HG03045 (cell line): Measurements from ENCODE around the gene SDK1.

ENCODE experiments used
- ATAC-seq: cut with Tn5 transposase; IDR thresholded peaks from one replicate; pipeline ENCODE4 v1.9.1; 2021; ENCODE audit warnings: mild to moderate bottlenecking, moderate library complexity; ENCODE audit not compliant: unreplicated experiment

The SDK1 gene

DNA sequence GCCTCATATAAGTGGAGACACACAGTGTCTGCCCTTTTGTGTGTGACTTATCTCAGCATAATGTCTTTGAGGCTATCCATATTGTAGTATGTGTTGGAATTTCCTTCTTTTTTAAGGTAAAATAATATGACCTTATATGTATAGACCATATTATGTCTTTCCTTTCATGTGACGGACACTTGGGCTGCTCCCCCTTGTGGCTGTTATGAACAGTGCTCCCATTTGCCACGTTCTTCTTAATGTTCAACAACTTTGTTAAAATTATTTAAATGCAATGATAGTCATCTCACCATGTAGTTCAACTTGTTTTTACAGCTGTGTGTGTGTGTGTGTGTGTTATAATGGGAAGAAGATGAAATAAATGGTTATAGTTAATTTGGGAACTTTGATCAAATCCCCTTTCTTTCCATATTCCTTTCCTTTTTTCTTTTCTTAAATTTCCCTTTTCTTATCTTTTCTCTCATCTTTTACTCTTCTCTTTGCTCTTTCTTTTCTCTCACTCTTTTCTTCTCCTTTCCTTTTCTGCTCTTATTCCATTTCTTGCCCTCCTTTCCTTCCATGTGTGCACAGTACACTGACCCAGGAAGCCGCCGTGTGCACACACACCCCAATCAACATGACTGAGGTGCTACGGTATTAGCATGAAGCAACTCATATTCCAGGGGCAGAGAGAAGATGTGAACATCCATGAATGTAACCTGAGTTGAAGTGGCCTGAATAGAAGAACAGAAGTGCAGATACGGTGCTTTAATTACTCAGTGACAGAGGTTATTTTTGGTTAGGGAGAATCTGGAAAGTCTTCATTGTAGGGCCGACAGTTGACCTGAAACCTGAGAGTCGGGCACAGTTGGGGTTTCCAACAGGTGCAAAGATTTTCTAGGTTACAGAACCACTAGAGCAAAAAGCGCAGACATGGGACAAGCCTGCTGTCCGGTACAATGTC, 596.6 kb downstream of the SDK1 start:
- ATAC-seq: no peak

DNA sequence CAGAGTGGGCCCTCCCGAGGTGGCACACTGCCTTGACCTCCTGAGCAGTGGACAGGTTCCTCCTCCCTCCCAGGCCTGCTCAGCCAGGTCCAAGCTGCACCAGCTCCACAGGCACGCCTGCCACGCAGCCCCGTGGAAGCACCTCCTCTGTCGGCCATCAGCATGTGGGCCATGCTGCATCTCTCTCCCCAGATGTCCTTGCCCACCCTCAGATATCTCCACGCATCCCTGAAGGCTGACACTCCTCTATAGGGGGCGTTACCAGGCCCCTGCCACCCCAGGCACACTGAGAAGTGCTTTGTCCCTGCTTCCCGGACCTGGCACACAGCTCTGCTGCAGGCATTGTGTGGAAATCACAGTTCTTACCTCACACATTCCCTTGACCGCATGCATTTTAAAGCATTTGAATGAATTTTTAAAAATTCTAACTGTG, 598.5 kb downstream of the SDK1 start:
- no peak for ATAC-seq

DNA sequence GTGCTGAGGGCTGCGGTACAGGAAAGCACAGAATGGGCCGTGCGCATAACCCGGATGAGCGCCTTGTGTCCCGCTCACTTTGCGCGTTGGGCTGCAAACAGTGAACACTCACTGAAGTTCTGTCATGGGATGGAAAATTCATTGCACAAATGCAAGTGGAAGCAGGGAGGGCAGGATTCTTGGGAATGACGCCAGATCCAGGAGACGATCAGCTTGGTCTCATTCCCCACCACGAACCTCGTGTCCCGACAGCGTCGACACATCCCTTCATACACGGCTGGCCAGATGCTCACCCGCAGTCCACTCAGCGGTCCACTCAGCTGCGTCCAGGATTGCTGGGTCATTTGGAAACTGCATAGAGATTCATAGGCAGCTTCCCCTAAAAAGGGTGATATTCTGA, 607.1 kb downstream of the SDK1 start:
- no peak for ATAC-seq

DNA sequence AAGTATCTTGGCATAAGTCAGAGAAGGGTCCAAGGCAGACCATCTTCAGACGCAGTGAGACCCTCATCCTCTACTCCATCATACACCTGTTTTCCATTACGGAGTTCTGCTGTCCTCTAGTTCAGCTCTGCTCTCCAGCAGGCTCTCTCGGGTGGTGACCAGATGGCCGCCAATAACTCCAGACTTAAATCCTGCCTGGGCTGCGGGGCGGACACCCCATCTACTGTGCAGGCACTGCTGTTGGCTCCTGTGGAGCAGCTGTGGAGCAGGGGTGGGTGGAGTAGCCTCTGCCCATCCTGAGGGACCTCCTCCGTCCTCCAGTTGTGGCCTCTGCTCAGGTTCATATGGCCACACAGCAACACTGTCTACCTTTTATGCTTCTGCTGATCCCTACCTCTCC, 608.1 kb downstream of the SDK1 start:
- ATAC-seq: no peak

DNA sequence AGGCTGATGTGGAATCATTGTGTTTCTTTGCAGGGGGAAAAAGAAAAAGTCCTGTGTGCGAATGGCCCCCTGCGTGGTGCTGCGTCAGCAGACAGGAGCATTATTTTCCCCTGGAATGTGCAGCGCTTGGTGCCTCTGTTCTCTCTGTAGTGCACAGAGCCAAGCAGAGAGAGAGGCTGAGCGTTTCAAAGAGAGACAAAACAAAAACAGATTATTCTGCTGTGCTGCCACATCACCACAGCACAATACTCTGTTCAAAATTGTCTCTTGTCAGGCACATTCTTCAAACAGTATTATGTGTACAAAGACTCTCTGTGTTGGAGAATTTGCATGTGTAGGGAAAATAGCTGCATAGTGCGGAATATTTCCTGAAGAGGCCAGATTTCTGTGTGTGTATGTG, 609.0 kb downstream of the SDK1 start:
- no peak for ATAC-seq

DNA sequence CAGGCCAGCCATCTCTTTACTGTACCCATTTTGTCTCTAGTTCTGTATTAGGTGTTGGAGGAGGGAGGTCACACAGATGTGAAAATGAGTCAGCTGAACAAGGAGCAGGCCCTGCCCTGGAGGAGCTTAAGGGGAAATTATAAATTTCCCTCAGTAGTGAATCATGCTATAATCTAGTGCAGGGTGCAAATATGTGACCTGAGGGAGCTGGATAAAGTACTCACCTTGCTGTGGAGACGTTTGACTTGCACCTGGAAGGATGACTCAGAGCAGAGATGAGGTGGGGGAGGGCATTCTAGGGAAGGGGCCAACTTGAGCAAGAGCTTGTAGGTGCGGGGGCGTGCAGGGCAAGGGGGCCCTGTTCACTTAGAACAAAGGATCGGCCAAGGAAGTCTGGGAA, 610.6 kb downstream of the SDK1 start:
- no peak for ATAC-seq

DNA sequence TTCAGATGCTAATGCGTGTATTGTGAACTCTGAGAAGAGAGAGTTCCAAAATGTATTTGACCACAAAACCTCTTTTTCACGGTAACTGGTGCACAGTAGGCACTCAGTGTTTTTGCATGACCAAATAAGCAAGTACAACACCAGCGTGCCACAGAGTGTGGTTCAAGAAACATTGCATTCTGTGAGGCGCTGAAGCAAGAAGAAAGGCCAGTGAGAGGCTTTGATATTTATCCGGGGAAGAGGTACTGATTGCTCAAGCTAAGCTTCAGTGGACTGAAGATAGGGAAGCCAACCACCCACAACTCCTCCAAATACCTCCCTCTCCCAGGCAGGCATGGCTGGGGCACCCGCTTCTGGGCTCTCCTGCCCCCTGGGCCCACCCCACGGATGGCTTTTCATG, 611.2 kb downstream of the SDK1 start:
- no peak for ATAC-seq

DNA sequence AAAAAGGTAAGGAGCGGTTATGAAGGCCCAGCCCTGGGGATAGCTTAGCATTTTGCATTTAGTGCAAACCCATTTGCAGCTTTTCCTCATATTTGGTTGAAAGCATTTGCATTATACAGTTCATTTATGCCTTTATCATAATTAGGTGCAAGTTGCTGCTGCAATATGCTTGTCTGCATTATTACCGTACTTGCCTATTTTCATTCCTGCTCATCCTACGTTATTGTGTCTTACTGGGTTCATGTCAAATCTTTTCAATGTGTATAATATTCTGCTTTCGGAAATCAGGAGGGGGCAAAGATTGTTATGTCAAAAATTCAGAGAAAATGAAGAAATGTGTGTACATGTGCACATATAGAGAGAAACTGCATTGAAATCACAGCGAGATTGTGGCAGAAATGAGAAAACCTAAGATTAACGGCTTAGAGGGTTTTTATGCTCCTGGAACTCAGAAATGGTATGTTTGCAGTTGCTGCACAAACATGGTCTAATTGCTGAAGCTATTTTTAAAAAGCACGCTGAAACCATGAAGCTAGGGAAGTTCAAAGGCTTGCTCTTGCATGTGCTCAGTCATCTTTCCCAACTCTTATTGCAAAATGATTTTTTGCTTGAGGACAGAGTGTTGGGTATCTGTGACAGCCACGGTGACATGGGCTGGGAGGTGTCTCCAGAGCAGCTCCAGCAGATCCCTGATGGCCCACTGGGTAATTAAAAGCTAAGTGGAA, 613.2 kb downstream of the SDK1 start:
- ATAC-seq: no peak

DNA sequence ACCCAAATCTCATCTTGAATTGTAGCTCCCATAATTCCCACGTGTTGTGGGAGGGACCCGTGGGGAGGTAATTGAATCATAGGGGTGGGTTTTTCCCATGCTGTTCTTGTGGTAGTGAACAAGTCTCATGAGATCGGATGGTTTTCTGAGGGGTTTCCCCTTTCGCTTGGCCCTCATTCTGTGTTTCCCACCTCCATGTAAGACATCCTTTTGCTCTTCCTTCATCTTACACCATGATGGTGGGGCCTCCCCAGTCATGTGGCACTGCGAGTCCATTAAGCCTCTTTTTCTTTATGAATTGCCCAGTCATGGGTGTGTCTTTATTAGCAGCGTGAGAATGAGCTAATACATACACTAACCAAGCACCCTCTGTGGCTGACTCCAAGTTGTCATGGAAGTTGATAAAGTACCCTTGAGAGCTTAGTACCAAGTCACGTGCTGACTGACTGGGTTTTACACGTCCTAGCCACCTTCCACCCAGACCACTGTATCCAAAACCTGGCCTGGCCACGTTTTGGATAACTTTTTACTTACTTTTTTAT, 614.4 kb downstream of the SDK1 start:
- ATAC-seq: no peak

DNA sequence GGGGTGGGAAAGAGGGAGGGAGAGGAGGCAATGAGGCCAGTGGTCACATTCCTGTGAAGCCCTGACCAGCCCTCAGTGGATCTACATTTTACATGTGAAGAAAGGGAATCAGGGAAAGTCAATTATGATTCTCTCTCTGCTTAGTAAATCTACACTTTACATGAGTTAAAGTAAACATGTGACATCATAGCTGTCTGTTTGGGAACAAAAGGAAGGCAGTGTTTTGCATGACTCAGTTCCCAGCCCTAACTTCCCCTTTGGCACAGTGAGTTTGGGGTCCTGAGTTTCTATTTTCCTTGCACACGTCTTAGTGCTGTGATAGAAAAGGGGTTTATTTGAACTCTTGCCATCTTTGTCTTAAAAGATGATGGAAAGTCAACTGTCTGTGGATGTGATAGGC, 615.1 kb downstream of the SDK1 start:
- no peak for ATAC-seq

DNA sequence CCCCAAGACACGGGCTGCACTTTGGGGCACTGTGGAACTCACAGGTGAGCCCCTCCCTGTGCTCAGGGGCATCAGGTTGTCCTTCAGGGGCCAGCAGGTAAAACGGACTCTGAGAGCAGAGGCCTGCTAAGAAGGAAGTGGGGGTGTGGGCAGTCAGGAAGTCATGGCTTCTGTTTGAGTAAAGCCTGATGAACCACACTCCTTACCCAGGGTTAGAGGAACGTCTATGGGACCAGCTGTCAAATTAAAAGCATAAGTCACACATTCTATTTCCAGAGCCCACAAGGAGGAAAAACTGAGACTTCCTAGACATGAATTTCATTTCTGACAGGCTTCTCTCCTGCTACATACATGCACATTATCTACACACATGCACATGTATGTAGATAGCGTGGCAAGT, 616.4 kb downstream of the SDK1 start:
- no peak for ATAC-seq

DNA sequence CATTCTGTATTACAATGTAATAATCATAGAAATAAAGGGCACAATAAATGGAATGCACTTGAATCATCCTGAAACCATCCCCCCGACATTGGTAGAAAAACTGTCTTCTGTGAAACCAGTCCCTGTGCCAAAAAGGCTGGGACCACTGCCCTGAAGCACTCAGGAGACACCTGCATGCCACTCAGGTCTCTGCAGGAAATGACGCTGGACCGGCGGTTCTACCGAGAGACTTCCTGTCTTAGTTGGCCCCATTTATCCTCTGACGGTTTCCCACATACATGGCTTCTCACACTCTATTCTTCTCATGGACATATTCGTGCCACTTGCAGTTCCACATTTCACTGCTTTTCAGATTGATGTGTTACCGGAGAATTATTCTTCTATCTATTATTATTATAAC, 617.5 kb downstream of the SDK1 start:
- ATAC-seq: no peak

DNA sequence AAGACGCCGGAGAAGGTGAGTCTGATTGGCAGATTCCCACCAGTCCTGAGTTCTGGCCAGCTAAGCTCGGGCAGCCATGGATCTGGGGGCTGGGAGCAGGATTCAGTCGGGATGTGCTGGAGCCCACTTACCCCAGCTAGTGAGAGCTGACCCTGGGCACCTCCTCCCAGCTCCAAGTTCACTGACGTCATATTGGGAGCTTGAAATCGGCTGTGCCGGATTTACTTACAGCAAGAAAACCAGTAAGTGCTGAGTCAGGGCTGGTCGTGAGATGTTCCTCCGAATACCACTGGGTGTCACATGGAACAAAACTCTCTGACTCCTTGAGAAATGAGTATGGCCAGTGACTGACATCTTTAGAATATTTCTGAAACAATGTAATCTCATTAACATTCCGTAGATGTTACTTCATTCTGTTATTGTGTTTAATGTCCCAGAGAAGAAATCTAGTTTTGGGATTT, 621.2 kb downstream of the SDK1 start:
- ATAC-seq: no peak

DNA sequence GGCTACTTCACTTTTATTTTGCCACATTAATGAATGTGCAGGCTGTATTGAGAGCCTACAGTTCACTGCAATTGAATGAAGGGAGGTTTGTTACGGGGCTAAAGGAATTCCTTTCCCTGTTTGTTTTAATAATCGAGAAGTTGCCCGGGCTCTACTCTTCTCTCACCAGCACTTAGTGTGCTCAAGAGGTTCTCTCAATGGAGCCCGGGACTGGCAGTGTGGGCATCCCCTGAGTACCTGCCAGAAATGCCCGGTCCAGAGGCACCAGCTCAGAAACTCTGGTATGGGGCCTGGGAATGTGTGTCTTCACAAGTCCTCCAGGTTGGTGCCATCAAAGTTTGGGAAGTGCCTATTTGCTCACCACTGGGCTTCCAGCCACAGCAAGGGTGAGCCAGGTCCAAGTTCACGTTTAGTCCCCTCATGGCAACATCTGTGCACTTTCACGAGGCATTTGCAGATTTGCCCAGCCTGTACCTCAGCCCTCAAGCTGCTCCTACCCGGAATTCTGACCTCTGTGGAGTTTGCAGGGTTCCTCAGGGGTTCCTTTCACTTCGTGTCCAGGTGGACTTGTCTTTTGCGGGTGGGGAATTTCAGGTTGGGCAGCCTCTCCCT, 622.4 kb downstream of the SDK1 start:
- ATAC-seq: no peak

DNA sequence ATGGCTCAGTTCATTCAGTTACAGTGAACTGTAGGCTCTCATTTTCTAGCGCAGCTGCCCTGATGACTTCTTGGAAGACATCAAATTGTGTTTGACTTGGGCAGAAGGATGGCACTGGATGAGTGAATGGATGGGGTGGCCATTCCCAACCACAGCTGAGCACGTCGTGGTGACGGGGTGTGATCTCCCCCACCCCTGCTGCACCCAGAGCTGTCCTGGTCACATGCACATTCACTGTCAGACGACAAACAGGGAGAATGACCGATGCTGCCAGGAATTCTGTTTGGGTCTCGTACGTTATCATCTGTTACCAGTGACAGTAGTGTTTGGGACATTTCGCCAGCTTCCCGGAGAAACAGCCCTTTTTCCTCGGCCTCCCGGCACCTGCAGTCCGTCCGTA, 623.2 kb downstream of the SDK1 start:
- no peak for ATAC-seq

DNA sequence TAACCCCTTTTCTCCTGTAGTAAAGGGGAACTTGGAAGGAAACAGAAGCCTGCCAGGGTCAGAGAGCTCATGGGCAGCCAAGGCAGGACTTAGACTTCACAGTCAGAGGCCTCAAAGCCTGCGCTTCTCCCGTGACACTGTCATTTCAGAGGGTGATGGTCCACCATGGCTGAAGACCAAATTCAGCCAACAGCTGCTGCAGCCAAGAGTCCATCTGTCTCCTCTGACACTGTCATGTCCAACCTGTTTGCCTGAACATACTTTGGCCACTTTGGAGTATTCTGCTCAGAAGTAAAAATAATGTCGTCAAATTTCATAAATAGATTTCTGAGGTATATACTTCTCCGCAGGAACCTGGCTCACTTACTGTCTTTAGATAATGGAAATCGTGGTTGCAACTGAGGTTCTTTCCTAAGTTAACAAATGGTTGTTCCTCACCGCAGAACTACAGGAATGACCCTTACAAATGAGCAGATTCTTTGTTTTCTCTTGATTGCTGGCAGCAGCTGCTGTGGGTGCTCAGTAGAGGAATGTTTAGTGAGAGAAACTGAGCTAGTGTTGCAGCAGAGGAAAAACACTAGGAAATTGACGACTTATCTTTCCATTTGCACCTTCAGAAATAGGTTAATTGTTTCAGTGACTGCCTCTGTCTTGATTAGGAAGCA, 626.5 kb downstream of the SDK1 start:
- no peak for ATAC-seq

DNA sequence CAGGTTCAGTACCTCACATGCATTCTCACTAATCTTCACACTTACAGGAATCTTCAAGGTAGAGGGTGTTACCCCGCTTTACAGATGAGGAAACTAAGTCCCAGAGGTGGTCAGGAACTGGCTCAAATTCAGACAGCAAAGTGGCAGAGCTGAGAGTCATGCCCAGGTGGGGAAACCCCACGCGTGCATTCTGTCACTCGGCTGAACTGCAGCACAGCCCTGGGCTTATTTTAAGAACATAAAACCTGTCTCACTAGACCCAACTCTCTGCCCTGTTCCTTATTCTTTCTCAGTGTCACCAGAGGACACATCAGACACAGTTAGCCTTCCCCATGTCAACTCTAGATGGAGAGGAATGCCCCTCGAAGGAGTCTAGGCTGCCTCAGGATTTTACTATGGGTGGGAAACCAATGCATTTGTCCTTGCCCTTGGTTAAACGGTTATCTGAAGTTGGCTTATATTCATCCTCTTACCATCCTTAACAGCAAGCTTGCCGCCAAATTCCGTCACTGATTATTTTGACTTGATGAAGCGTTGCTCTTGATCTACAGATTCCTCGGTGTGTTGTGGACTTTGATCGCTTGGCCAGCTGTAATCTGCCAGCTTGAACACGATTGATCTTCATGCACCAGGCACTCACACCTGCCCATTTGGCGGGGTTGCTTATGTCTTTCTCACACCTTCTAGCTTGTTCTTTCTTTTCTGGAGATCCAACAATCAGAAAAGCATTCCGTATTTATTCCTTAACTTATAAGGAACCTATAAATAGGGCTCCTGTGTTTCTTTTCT, 627.9 kb downstream of the SDK1 start:
- ATAC-seq: no peak

DNA sequence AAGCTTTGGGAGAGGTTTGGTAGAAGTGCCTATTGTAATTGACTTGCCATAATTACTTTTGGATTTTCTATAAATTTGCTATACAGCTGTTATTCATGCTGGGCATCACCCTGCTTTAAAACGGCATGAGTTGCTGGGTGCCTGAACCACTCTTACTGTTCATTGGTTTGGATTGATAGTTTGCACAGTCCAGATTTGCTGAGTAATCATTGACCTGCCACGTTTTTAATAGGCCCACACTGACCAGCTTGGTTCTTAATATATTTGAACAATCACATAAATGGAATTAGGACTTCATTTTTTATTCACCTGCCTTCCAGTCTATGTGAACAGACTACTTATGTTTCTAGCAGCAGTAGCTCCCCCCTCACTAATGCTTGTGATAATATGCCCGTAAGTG, 630.8 kb downstream of the SDK1 start:
- no peak for ATAC-seq

DNA sequence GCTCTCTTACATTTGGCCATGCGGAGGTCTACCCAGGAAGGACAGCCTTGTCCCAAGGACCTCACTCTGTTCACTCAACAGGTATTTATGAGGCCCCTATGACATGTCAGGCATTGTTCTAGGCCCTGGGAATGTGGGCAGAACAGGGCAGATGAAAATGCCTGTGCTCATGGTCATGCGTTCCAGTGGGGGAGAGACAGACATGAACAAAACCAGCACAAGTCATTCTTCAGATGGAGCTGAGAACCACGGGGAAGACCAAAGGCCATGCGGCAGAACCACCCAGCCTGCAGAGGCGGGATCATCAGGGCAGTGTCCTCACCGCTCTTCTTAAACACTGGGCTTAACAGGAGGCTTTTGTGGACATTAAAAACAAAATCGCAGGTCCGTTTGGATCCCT, 636.1 kb downstream of the SDK1 start:
- no peak for ATAC-seq

DNA sequence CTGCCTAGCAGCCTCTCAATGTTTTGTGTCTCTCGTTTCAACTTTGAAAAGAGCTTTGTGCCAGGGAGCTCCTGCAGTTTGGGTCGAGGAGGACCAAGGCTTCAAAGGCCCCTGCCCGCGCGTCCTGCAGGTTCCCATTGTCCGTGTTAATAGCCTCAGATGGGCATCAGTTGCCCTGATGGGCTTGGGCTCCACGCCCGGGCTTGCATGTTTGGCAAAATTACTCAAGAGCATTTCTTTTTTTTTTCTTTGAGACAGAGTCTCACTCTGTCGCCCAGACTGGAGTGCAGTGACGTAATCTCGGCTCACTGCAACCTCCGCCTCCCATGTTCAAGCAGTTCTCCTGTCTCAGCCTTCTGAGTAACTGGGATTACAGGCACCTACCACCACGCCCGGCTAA, 636.6 kb downstream of the SDK1 start:
- no peak for ATAC-seq
